ENCODE measurements around the gene STAG2.

Gene STAG2

DNA sequence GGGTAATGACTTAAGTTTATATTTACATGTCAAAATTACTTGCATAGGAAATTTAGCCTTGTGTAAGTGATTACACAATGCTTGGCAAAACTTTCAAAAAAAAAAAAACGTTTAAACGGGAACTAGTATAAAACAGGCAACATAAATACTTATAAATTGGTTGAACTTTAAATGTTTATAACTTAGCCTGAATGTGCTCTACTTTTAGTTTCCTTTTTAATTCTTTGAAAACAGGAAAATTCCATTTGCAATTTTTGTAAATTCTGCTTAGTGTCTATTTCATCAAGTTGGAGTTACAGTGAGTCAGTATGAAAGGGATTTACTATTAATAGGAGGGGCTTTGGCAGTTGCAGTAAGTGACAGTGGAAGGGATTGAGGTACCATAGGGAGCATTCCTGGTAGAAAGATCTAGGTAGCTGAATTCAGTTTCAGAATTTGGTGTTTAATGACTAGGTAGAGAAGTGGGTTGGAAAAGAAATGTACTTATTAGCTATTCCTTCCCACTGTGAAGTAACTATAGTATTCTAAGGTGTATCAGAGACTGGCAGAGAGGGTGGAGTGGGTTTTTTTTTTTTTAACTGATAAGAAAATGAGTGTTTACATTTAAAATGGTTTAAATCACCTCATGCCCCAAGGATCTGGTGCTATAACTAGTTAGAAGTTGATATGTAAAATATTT is 2.8 kb downstream of the STAG2 start:
- no peak overlapping the region for H3K27ac ChIP-seq
- TF ChIP-seq ZFX (IDR thresholded peaks at IDR 0.05) = no peak
- TF ChIP-seq CTCF (conservative IDR thresholded peaks at IDR 0.05) = no peak

GRCh38 chrX:123965712-123966111 is 4.2 kb downstream of the STAG2 start:
- no peak overlapping the region for H3K27ac ChIP-seq
- TF ChIP-seq CTCF (conservative IDR thresholded peaks at IDR 0.05) (no peak), ZFX (IDR thresholded peaks at IDR 0.05) (no peak)

- H3K27ac ChIP-seq = no peak overlapping the region
- TF ChIP-seq CTCF (conservative IDR thresholded peaks at IDR 0.05) = no peak
- TF ChIP-seq ZFX (IDR thresholded peaks at IDR 0.05) = no peak
These were observed 6.0 kb downstream of the STAG2 start for GRCh38 chrX:123967497-123967896.

- TF ChIP-seq ZFX (IDR thresholded peaks at IDR 0.05) = no peak
- TF ChIP-seq CTCF (conservative IDR thresholded peaks at IDR 0.05) = no peak
- H3K27ac ChIP-seq = no peak overlapping the region
These were observed 7.0 kb downstream of the STAG2 start for GRCh38 chrX:123968383-123969050.

DNA sequence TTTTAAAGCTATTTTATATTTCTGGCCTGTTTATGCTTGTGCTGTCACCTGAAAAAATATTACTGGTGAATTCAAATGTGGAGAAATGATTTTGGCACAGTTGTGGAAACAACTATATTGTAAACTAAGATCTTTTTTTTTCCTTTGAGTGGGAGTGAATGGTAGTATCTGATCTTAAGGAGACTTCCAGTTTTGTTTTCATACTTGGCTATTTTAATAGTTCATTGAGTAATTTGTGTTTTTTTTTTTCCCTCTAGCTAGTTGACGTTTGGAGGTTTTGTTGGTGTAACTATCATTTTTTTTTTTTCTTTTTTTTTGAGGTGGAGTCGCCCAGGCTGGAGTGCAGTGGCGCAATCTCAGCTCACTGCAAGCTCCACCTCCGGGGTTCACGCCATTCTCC is 10.5 kb downstream of the STAG2 start:
- no peak for TF ChIP-seq ZFX (IDR thresholded peaks at IDR 0.05)
- no peak for TF ChIP-seq CTCF (conservative IDR thresholded peaks at IDR 0.05)
- no peak overlapping the region for H3K27ac ChIP-seq

DNA sequence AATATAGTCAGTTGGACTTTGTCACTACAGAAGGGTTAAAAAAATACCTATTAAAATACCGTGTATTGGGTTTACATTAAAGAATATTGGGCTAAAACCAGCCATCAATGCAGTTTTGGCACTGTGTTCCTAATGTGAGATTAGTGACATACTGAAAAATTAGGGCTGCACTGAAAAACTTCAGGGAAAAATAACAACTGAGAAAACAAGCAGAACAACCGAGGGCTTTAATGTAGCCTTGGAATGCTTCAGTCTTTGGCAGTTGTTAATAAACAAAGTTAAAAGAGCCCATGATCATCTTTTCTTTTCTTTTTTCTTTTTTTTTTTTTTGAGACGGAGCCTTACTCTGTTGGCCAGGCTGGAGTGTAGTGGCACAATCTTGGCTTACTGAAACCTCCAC is 12.4 kb downstream of the STAG2 start:
- TF ChIP-seq CTCF (conservative IDR thresholded peaks at IDR 0.05) = no peak
- TF ChIP-seq ZFX (IDR thresholded peaks at IDR 0.05) = no peak
- H3K27ac ChIP-seq = no peak overlapping the region

DNA sequence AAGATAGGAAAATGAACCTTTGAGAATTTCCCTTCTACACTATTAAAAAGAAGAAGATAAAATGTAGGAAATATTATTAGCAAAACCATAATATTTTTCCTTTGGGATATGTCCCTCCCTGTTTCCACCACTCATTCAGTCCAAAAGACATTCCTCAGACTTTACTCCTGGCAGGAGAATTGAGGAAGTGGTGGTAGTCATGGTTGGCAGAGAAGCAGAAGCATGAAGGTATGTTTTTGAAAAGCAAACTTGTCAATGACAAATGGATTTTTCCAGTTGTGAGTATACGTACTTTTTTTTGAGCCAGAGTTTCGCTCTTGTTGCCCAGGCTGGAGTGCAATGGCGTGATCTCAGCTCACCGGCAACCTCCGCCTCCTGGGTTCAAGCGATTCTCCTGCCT is 13.7 kb downstream of the STAG2 start:
- no peak for TF ChIP-seq CTCF (conservative IDR thresholded peaks at IDR 0.05)
- TF ChIP-seq ZFX (IDR thresholded peaks at IDR 0.05) = no peak
- no peak overlapping the region for H3K27ac ChIP-seq
